ENCODE results near the gene VWA8. TPM values are rescaled to one million over a fixed set of nuclear protein-coding genes. Genes with fewer than 3 reads are reported as not detected.
"Not testable (repeated sequence)": the region's sequence is repeated elsewhere in the genome, so short reads cannot be mapped to it uniquely, and the experiment has no call there.

VWA8 gene
- total RNA-seq, 6 experiments from 2014 or later: 11.3 to 14.7 (median 13.8) TPM

DNA sequence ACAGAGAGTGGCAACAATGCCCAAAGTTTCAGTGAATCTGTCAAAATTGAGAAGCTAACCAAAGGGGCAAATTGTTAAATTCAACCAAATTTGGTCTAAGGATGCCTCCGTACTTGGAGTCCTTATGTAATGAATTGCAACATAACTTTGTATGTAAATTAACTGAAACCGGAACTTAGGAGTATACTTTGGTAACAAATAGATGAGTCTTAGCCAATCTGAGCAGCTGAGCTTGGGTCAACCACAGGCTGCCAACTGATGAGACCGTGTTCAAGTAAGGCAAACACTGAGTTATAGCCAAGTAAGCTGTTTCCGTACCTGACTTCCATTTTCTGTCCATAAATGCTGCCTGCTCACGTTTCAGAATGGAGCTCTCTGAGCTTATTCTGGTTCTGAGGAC lies 5.3 kb downstream of the VWA8 start:
- Mint-ChIP-seq H3K36me3 (ENCODE audit: low read depth) (peaks cover 5% of the 10 kb centered on the region; the same call in 1 of the 2 replicates), H3K9me3 (no peaks in the 10 kb centered on the region), H3K4me3 (no peak overlapping the region), H3K4me1 (ENCODE audit: low read depth) (peaks cover 31% of the 10 kb centered on the region), H3K27ac (no peak overlapping the region), H3K27me3 (ENCODE audit: insufficient read depth) (no peaks in the 10 kb centered on the region)
- DNase-seq: no peak
- TF ChIP-seq, protein P1, sequence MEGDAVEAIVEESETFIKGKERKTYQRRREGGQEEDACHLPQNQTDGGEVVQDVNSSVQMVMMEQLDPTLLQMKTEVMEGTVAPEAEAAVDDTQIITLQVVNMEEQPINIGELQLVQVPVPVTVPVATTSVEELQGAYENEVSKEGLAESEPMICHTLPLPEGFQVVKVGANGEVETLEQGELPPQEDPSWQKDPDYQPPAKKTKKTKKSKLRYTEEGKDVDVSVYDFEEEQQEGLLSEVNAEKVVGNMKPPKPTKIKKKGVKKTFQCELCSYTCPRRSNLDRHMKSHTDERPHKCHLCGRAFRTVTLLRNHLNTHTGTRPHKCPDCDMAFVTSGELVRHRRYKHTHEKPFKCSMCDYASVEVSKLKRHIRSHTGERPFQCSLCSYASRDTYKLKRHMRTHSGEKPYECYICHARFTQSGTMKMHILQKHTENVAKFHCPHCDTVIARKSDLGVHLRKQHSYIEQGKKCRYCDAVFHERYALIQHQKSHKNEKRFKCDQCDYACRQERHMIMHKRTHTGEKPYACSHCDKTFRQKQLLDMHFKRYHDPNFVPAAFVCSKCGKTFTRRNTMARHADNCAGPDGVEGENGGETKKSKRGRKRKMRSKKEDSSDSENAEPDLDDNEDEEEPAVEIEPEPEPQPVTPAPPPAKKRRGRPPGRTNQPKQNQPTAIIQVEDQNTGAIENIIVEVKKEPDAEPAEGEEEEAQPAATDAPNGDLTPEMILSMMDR (IDR thresholded peaks at IDR 0.05): no peak

DNA sequence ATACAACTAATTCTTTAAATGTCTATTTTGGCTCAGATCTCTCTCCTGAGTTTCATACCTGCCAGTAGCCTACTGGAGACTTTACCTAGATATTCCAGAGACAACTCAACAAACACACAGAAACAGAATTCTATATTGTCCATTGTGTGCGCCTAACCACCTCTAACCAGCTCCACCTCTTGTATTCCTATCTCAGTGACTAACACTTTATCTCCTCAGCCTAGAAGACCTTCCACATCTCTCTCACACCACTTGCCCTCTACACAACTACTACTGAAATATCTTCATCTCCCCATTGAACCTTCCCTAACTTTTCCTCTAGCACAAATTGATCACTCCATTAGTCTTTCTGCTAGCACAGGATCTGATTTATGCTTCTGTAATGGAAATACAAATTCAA lies 6.7 kb downstream of the VWA8 start:
- Mint-ChIP-seq H3K27ac (no peak overlapping the region), H3K4me1 (ENCODE audit: low read depth) (peaks cover 20% of the 10 kb centered on the region), H3K36me3 (ENCODE audit: low read depth) (peaks cover 8% of the 10 kb centered on the region), H3K9me3 (no peaks in the 10 kb centered on the region), H3K4me3 (no peak overlapping the region), H3K27me3 (ENCODE audit: insufficient read depth) (no peaks in the 10 kb centered on the region)
- TF ChIP-seq, protein P1 (IDR thresholded peaks at IDR 0.05): no peak
- no peak for DNase-seq

DNA sequence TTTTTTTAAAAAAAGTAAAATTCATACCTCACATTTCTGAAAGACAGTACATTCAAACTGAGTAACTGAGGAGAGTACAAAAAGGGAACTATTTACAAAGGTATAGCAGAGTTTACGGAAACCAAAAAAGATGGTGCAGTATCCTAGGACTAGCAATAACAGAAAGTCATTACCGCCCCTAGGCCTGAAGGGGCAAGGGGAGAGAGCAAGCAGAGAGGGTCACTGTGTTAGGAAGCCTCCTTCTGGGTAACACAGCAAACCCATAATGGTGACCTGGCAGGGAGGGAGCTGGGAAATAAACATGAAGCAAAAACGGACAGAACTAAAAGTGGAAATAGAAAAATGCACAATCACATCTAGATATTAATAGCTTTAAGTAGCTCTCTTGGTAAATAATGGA lies 8.2 kb downstream of the VWA8 start:
- TF ChIP-seq, protein P1 (IDR thresholded peaks at IDR 0.05): no peak
- H3K36me3 Mint-ChIP-seq (ENCODE audit: low read depth): peaks cover 18% of the 10 kb centered on the region
- H3K4me1 Mint-ChIP-seq (ENCODE audit: low read depth): peaks cover 6% of the 10 kb centered on the region; the same call in 1 of the 2 replicates
- no peaks in the 10 kb centered on the region for H3K9me3 Mint-ChIP-seq
- no peak overlapping the region for H3K27ac Mint-ChIP-seq
- no peaks in the 10 kb centered on the region for H3K27me3 Mint-ChIP-seq (ENCODE audit: insufficient read depth)
- DNase-seq: no peak
- no peak overlapping the region for H3K4me3 Mint-ChIP-seq

DNA sequence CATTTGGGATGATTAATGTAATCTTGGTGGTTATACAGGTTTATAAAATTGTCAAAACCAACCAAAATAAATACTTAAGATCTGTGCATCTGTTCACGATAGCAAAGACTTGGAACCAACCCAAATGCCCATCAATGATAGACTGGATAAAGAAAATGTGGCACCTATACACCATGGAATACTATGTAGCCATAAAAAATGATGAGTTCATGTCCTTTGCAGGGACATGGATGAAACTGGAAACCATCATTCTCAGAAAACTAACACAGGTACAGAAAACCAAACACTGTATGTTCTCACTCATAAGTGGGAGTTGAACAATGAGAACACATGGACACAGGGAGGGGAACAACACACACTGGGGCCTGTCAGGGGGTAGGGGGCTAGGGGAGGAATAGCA lies 11.8 kb downstream of the VWA8 start:
- not testable (repeated sequence) for DNase-seq; H3K27me3 Mint-ChIP-seq (ENCODE audit: insufficient read depth); H3K27ac Mint-ChIP-seq; H3K9me3 Mint-ChIP-seq; H3K4me3 Mint-ChIP-seq
- Mint-ChIP-seq H3K4me1 (ENCODE audit: low read depth) (peaks cover 18% of the 10 kb centered on the region; the same call in 1 of the 2 replicates), H3K36me3 (ENCODE audit: low read depth) (peaks cover 42% of the 10 kb centered on the region)

DNA sequence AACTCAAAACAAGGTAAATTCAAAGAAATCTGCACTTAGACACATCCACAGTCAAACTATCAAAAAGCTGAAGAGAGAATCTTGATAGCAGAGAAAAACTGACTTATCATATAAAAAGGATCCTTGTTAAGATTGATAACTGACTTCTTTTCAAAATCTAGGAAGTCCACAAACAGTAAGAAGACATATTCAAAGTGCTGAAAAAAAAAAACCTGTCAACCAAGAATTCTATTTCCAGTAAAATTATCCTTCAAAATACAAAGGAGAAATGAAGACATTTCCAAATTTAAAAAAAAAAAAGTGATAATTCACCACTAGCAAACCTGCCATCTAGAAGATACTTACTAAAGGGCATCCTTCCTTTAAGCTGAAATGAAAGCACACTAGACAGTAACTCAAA lies 15.0 kb downstream of the VWA8 start:
- Mint-ChIP-seq H3K27me3 (ENCODE audit: insufficient read depth) (no peaks in the 10 kb centered on the region), H3K4me1 (ENCODE audit: low read depth) (peaks cover 12% of the 10 kb centered on the region; the same call in 1 of the 2 replicates), H3K27ac (no peak overlapping the region), H3K4me3 (no peak overlapping the region), H3K9me3 (no peaks in the 10 kb centered on the region), H3K36me3 (ENCODE audit: low read depth) (peaks cover 42% of the 10 kb centered on the region)
- DNase-seq: no peak
- TF ChIP-seq, protein P1 (IDR thresholded peaks at IDR 0.05): no peak

DNA sequence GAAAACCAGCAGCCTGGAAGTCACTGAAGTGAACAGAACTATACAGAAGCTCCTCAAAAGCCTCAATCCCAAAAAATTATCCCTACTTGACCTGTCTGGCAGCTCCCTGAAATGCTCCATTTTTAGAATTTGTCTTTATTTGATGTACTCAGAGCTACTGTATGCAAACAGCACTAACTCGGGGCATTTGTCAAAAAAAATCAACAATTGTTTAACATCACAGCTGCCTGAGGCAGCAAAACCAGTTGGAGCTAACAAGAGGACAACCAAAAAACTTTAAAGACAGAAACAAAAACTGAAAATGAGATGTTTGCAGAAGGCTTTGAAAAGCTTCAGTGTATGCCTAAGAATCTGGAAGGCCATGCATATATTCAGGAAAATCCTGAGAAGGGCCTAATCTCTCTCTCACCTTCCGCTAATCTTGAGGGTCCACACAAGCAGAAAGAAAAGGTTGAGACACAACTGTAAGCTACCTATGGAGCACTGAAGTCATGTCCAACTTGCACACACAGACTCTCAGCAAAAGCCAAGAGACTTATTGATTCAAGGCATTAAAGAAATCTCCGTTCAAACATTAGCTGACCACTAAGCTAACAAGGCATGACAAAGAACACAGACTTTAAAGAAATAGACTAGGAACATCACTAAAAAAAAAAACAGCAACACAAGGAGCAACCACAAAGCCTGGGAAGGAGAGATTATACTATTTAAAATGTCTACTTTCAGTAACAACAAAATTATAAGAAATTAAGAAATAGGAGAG lies 16.1 kb downstream of the VWA8 start:
- TF ChIP-seq, protein P1 (IDR thresholded peaks at IDR 0.05): no peak
- peaks cover 17% of the 10 kb centered on the region; the same call in 1 of the 2 replicates for H3K4me1 Mint-ChIP-seq (ENCODE audit: low read depth)
- no peak overlapping the region for H3K27ac Mint-ChIP-seq
- peaks cover 42% of the 10 kb centered on the region for H3K36me3 Mint-ChIP-seq (ENCODE audit: low read depth)
- DNase-seq: no peak
- H3K9me3 Mint-ChIP-seq: no peaks in the 10 kb centered on the region
- H3K4me3 Mint-ChIP-seq: no peak overlapping the region
- H3K27me3 Mint-ChIP-seq (ENCODE audit: insufficient read depth): no peaks in the 10 kb centered on the region
